Measurements from ENCODE around the gene E2F1.
"Not testable (repeated sequence)": the region's sequence is repeated elsewhere in the genome, so short reads cannot be mapped to it uniquely, and the experiment has no call there.

The E2F1 gene

GRCh38 chr20:33647603-33648395 is 38.4 kb downstream of the E2F1 start:
- H3K4me3 ChIP-seq (ENCODE audit: insufficient read depth in 1 of 2, low read depth in 1 of 2, low read length in 2 of 2) = peak overlapping the region in 1 of 2 experiments; percentile 33
- no peak overlapping the region for H4K91ac ChIP-seq (ENCODE audit: low read length)
- peak overlapping the region; percentile 38 for H3K9ac ChIP-seq (ENCODE audit: low read length)
- DNase-seq = no peak
- H3K4me1 ChIP-seq (ENCODE audit: control insufficient read depth, insufficient read depth, low read depth, low read length) = peaks cover 15% of the 10 kb centered on the region
- H3K9me3 ChIP-seq (ENCODE audit: control insufficient read depth, low read length) = no peaks in the 10 kb centered on the region
- peaks cover 30 to 35% of the 10 kb centered on the region in 2 experiments for H3K36me3 ChIP-seq (ENCODE audit: control insufficient read depth in 1 of 2, insufficient read depth in 2 of 2, low read depth in 1 of 2, low read length in 2 of 2)
- H2AK5ac ChIP-seq (ENCODE audit: low read length, severe bottlenecking) = no peak overlapping the region
- no peak overlapping the region for H2BK120ac ChIP-seq (ENCODE audit: low read depth, low read length)
- peaks cover 3% of the 10 kb centered on the region for H3K79me1 ChIP-seq (replicated peaks; ENCODE audit: low read length, poor library complexity, severe bottlenecking)
- no peak overlapping the region for H3K18ac ChIP-seq (ENCODE audit: low read depth in 1 of 2, low read length in 2 of 2)
- no peak overlapping the region for H4K8ac ChIP-seq (ENCODE audit: low read length)
- no peak overlapping the region for H3K14ac ChIP-seq (ENCODE audit: low read length in 2 of 2)
- H3K4ac ChIP-seq (ENCODE audit: low read depth in 1 of 2, low read length in 2 of 2) = no peak overlapping the region
- peak overlapping the region; percentile 13 for H3K27ac ChIP-seq (ENCODE audit: low read length, poor library complexity, severe bottlenecking)
- no peak overlapping the region for H2BK15ac ChIP-seq (ENCODE audit: low read depth, poor library complexity, severe bottlenecking)
- H2AFZ ChIP-seq (ENCODE audit: low read depth, low read length) = no peak overlapping the region
- peaks cover 0 to 3% of the 10 kb centered on the region in 2 experiments for H3K27me3 ChIP-seq (ENCODE audit: control insufficient read depth in 1 of 2, insufficient read depth in 1 of 2, low read length in 2 of 2)
- no peak overlapping the region for H3K4me2 ChIP-seq (ENCODE audit: low read length, poor library complexity, severe bottlenecking)
- H2BK5ac ChIP-seq (ENCODE audit: low read depth, low read length, poor library complexity, severe bottlenecking) = no peak overlapping the region
- 93% methylated on average over 11 of the region's 11 CpGs for WGBS
- H2BK12ac ChIP-seq (ENCODE audit: low read length in 2 of 2) = no peak overlapping the region
- no peak overlapping the region for H3K23ac ChIP-seq (ENCODE audit: low read length in 2 of 2)

DNA sequence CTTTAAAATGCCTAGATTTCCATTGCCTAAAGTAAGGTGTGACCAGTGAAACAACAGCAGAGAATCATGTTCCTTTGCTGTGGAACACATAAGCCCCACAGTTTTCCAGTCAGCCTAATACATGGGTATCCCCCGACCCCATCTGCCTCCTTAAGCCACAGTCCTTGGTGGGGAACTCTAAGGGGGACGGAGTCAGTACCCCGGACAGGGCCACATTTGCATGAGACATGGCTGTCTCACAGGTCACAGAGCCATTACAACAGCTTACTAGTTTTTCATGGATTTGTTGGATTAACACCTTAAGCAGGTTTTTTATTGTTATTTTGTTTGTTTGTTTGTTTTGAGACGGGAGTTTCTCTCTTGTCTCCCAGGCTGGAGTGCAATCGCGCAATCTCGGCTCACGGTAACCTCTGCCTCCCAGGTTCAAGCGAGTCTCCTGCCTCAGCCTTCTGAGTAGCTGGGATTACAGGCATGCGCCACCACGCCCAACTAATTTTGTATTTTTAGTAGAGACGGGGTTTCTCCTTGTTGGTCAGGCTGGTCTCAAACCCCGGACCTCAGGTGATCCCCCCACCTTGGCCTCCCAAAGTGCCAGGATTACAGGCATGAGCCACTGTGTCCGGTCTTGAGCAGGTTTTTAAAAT is 39.1 kb downstream of the E2F1 start:
- not testable (repeated sequence) for H3K9me3 ChIP-seq (ENCODE audit: control insufficient read depth, low read length); DNase-seq; H2AK5ac ChIP-seq (ENCODE audit: low read length, severe bottlenecking); H2BK5ac ChIP-seq (ENCODE audit: low read depth, low read length, poor library complexity, severe bottlenecking); H4K8ac ChIP-seq (ENCODE audit: low read length); H3K4ac ChIP-seq (ENCODE audit: low read depth in 1 of 2, low read length in 2 of 2); H3K4me2 ChIP-seq (ENCODE audit: low read length, poor library complexity, severe bottlenecking); H3K18ac ChIP-seq (ENCODE audit: low read depth in 1 of 2, low read length in 2 of 2); H2BK120ac ChIP-seq (ENCODE audit: low read depth, low read length); H3K14ac ChIP-seq (ENCODE audit: low read length in 2 of 2); H2BK15ac ChIP-seq (ENCODE audit: low read depth, poor library complexity, severe bottlenecking); H4K91ac ChIP-seq (ENCODE audit: low read length); H3K79me1 ChIP-seq (replicated peaks; ENCODE audit: low read length, poor library complexity, severe bottlenecking); H3K27ac ChIP-seq (ENCODE audit: low read length, poor library complexity, severe bottlenecking); H2BK12ac ChIP-seq (ENCODE audit: low read length in 2 of 2); H2AFZ ChIP-seq (ENCODE audit: low read depth, low read length); H3K23ac ChIP-seq (ENCODE audit: low read length in 2 of 2); H3K27me3 ChIP-seq (ENCODE audit: control insufficient read depth in 1 of 2, insufficient read depth in 1 of 2, low read length in 2 of 2)
- Histone ChIP-seq H3K36me3 (ENCODE audit: control insufficient read depth in 1 of 2, insufficient read depth in 2 of 2, low read depth in 1 of 2, low read length in 2 of 2) (peaks cover 35 to 38% of the 10 kb centered on the region in 2 experiments), H3K4me3 (ENCODE audit: insufficient read depth in 1 of 2, low read depth in 1 of 2, low read length in 2 of 2) (peak overlapping the region in 1 of 2 experiments; percentile 33), H3K9ac (ENCODE audit: low read length) (peak overlapping the region; percentile 38), H3K4me1 (ENCODE audit: control insufficient read depth, insufficient read depth, low read depth, low read length) (peaks cover 15% of the 10 kb centered on the region)
- 95% methylated on average over 14 of the region's 14 CpGs for WGBS

- Histone ChIP-seq H3K9me3 (ENCODE audit: control insufficient read depth, low read length) (no peaks in the 10 kb centered on the region), H3K4ac (ENCODE audit: low read depth in 1 of 2, low read length in 2 of 2) (no peak overlapping the region), H3K27ac (ENCODE audit: low read length, poor library complexity, severe bottlenecking) (no peak overlapping the region), H3K4me1 (ENCODE audit: control insufficient read depth, insufficient read depth, low read depth, low read length) (peaks cover 15% of the 10 kb centered on the region), H2BK15ac (ENCODE audit: low read depth, poor library complexity, severe bottlenecking) (no peak overlapping the region), H3K18ac (ENCODE audit: low read depth in 1 of 2, low read length in 2 of 2) (no peak overlapping the region), H3K4me3 (ENCODE audit: insufficient read depth in 1 of 2, low read depth in 1 of 2, low read length in 2 of 2) (no peak overlapping the region), H2AK5ac (ENCODE audit: low read length, severe bottlenecking) (no peak overlapping the region), H3K36me3 (ENCODE audit: control insufficient read depth in 1 of 2, insufficient read depth in 2 of 2, low read depth in 1 of 2, low read length in 2 of 2) (peaks cover 42 to 43% of the 10 kb centered on the region in 2 experiments), H3K79me1 (replicated peaks; ENCODE audit: low read length, poor library complexity, severe bottlenecking) (peaks cover 3% of the 10 kb centered on the region), H2BK120ac (ENCODE audit: low read depth, low read length) (no peak overlapping the region), H3K9ac (ENCODE audit: low read length) (no peak overlapping the region), H3K14ac (ENCODE audit: low read length in 2 of 2) (no peak overlapping the region), H3K23ac (ENCODE audit: low read length in 2 of 2) (no peak overlapping the region), H2BK12ac (ENCODE audit: low read length in 2 of 2) (no peak overlapping the region), H4K8ac (ENCODE audit: low read length) (no peak overlapping the region), H4K91ac (ENCODE audit: low read length) (no peak overlapping the region), H2BK5ac (ENCODE audit: low read depth, low read length, poor library complexity, severe bottlenecking) (no peak overlapping the region), H2AFZ (ENCODE audit: low read depth, low read length) (no peak overlapping the region), H3K27me3 (ENCODE audit: control insufficient read depth in 1 of 2, insufficient read depth in 1 of 2, low read length in 2 of 2) (peaks cover 0 to 2% of the 10 kb centered on the region in 2 experiments), H3K4me2 (ENCODE audit: low read length, poor library complexity, severe bottlenecking) (no peak overlapping the region)
- 92% methylated on average over 5 of the region's 5 CpGs for WGBS
- no peak for DNase-seq
Observed at GRCh38 chr20:33646191-33646590, 40.0 kb downstream of the E2F1 start.

DNA sequence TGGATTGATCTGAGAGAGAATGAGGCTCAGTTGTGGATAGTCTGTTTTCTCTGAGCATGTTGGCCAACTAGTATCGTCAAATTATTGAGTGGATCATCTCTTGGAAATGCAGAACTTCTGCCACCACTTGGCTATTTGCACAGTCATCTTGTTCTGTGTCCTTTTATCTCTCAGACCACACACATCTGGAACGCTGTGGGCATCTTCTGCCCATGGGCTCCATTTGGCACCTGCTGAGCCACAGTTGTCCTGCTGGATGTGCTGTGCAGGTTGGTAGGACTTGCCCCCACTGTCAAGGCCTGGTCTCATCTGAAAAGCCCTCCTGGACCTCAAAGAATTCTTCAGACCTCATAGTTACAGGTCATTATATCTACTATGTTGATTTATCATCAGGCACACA is 40.8 kb downstream of the E2F1 start:
- H2AFZ ChIP-seq (ENCODE audit: low read depth, low read length) = no peak overlapping the region
- H3K4me1 ChIP-seq (ENCODE audit: control insufficient read depth, insufficient read depth, low read depth, low read length) = peaks cover 15% of the 10 kb centered on the region
- H2BK15ac ChIP-seq (ENCODE audit: low read depth, poor library complexity, severe bottlenecking) = no peak overlapping the region
- no peak overlapping the region for H2BK5ac ChIP-seq (ENCODE audit: low read depth, low read length, poor library complexity, severe bottlenecking)
- H3K79me1 ChIP-seq (replicated peaks; ENCODE audit: low read length, poor library complexity, severe bottlenecking) = peaks cover 3% of the 10 kb centered on the region
- no peak overlapping the region for H3K14ac ChIP-seq (ENCODE audit: low read length in 2 of 2)
- H2AK5ac ChIP-seq (ENCODE audit: low read length, severe bottlenecking) = no peak overlapping the region
- H3K9ac ChIP-seq (ENCODE audit: low read length) = no peak overlapping the region
- no peak overlapping the region for H3K23ac ChIP-seq (ENCODE audit: low read length in 2 of 2)
- no peak overlapping the region for H4K91ac ChIP-seq (ENCODE audit: low read length)
- H3K9me3 ChIP-seq (ENCODE audit: control insufficient read depth, low read length) = no peaks in the 10 kb centered on the region
- 90% methylated on average over 2 of the region's 2 CpGs for WGBS
- H2BK120ac ChIP-seq (ENCODE audit: low read depth, low read length) = no peak overlapping the region
- H3K4me3 ChIP-seq (ENCODE audit: insufficient read depth in 1 of 2, low read depth in 1 of 2, low read length in 2 of 2) = no peak overlapping the region
- H3K4ac ChIP-seq (ENCODE audit: low read depth in 1 of 2, low read length in 2 of 2) = no peak overlapping the region
- H4K8ac ChIP-seq (ENCODE audit: low read length) = no peak overlapping the region
- peaks cover 43 to 50% of the 10 kb centered on the region in 2 experiments for H3K36me3 ChIP-seq (ENCODE audit: control insufficient read depth in 1 of 2, insufficient read depth in 2 of 2, low read depth in 1 of 2, low read length in 2 of 2)
- no peak overlapping the region for H3K18ac ChIP-seq (ENCODE audit: low read depth in 1 of 2, low read length in 2 of 2)
- no peak for DNase-seq
- H2BK12ac ChIP-seq (ENCODE audit: low read length in 2 of 2) = no peak overlapping the region
- no peak overlapping the region for H3K27ac ChIP-seq (ENCODE audit: low read length, poor library complexity, severe bottlenecking)
- no peak overlapping the region for H3K4me2 ChIP-seq (ENCODE audit: low read length, poor library complexity, severe bottlenecking)
- no peaks in the 10 kb centered on the region for H3K27me3 ChIP-seq (ENCODE audit: control insufficient read depth in 1 of 2, insufficient read depth in 1 of 2, low read length in 2 of 2)
